ENCODE results near the gene PRPF6. TPM values are rescaled to one million over a fixed set of nuclear protein-coding genes. Genes with fewer than 3 reads are reported as not detected.

Gene PRPF6
- total RNA-seq, 1 experiment from 2014 or later, result 103 TPM

DNA sequence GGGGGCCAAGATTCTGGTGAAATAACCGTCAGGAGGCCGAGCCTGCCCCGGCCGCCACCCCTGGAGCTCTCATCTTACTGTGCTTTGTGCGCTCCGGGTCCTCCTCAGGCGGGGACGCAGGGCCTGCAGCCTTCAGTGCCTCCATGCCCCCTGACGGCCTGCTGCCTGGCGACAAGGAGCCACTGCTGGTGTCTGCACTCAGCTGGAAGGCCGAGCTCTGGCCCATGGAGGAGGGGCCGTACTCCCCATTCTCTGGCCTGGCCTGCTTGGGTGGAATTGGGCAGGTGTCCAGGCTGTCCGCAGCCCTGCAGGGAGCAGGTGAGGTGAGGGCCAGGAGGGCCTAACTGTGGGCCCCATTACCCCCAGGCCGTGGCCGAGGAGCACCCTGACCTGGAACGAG lies 16.5 kb upstream of the PRPF6 start:
- Histone ChIP-seq H3K27me3 (ENCODE audit: insufficient read depth, low read depth) (no peaks in the 10 kb centered on the region), H2AFZ (no peak overlapping the region), H3K4me1 (replicated peaks; ENCODE audit: insufficient read depth) (peaks cover 7% of the 10 kb centered on the region; the same call in 1 of the 2 replicates), H3K4me3 (no peak overlapping the region), H3K4me2 (no peak overlapping the region), H3K36me3 (ENCODE audit: low read depth) (peaks cover 11% of the 10 kb centered on the region; the same call in 1 of the 2 replicates), H3K79me2 (ENCODE audit: low read depth) (peaks cover 20% of the 10 kb centered on the region), H3F3A (ENCODE audit: insufficient read depth, low read depth) (no peaks in the 10 kb centered on the region; the same call in 1 of the 2 replicates), H3K27ac (no peak overlapping the region), H4K20me1 (ENCODE audit: insufficient read depth) (peaks cover 5% of the 10 kb centered on the region; the same call in 1 of the 2 replicates), H3K9me3 (ENCODE audit: insufficient read depth, low read depth) (no peaks in the 10 kb centered on the region), H3K9me2 (ENCODE audit: insufficient read depth) (no peaks in the 10 kb centered on the region)
- no peak for DNase-seq
- intact Hi-C loops (cut with micrococcal nuclease; ENCODE audit: unreplicated experiment), result no loop called here
- BruUV-seq (replicated peaks), result no TSS peak
- CTCF ChIA-PET, result interaction anchor here (0.6 kb wide), 1 partner anchor 9 kb away, joined by 3 read pairs; no protein-coding TSS in a partner anchor
- POLR2A ChIA-PET (ENCODE audit: unreplicated experiment), result no interaction called here
- TF ChIP-seq CTCF (conservative IDR thresholded peaks at IDR 0.05) (no peak), EZH2 (IDR thresholded peaks at IDR 0.05; ENCODE audit: low read depth) (no peak)

GRCh38 chr20:63966172-63966943 lies 14.6 kb upstream of the PRPF6 start:
- H3F3A ChIP-seq (ENCODE audit: insufficient read depth, low read depth), result peaks cover 4% of the 10 kb centered on the region; the same call in 1 of the 2 replicates
- no peaks in the 10 kb centered on the region for H3K9me2 ChIP-seq (ENCODE audit: insufficient read depth)
- H3K4me1 ChIP-seq (replicated peaks; ENCODE audit: insufficient read depth), result peaks cover 11% of the 10 kb centered on the region; the same call in 1 of the 2 replicates
- ChIA-PET CTCF (no interaction called here), POLR2A (ENCODE audit: unreplicated experiment) (interaction anchor here (0.8 kb wide), 1 partner anchor 61 kb away, joined by 3 read pairs; no protein-coding TSS in a partner anchor)
- no TSS peak for BruUV-seq (replicated peaks)
- no peaks in the 10 kb centered on the region for H3K27me3 ChIP-seq (ENCODE audit: insufficient read depth, low read depth)
- H3K9me3 ChIP-seq (ENCODE audit: insufficient read depth, low read depth), result no peaks in the 10 kb centered on the region
- peaks cover 20% of the 10 kb centered on the region for H3K79me2 ChIP-seq (ENCODE audit: low read depth)
- H3K36me3 ChIP-seq (ENCODE audit: low read depth), result peaks cover 11% of the 10 kb centered on the region; the same call in 1 of the 2 replicates
- H3K4me2 ChIP-seq, result no peak overlapping the region
- no peak overlapping the region for H2AFZ ChIP-seq
- intact Hi-C loops (cut with micrococcal nuclease; ENCODE audit: unreplicated experiment), result no loop called here
- peaks cover 5% of the 10 kb centered on the region; the same call in 1 of the 2 replicates for H4K20me1 ChIP-seq (ENCODE audit: insufficient read depth)
- no peak overlapping the region for H3K27ac ChIP-seq
- DNase-seq, result no peak
- no peak for TF ChIP-seq EZH2 (IDR thresholded peaks at IDR 0.05; ENCODE audit: low read depth)
- TF ChIP-seq CTCF (conservative IDR thresholded peaks at IDR 0.05), result no peak
- no peak overlapping the region for H3K4me3 ChIP-seq

DNA sequence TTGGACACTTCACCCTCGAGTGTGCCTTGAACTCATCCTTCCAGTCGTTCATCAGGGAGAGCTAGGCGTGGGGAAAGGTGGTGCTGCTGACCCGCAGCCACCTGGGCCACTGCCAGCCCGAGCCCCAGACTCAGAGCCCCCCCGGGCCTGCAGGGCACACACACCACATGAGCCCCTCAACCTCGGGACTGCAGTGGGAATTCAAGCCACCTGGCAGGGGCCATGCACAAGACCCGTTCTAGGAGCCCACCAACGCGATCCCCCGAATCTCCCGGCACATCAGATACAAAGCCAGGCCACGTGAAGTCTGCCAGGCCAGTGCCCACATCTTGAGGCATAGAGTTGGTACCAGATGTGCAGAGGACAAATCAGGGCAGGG lies 14.0 kb upstream of the PRPF6 start:
- Histone ChIP-seq H3K4me3 (no peak overlapping the region), H3K27ac (no peak overlapping the region), H3K4me1 (replicated peaks; ENCODE audit: insufficient read depth) (peaks cover 11% of the 10 kb centered on the region; the same call in 1 of the 2 replicates), H3K79me2 (ENCODE audit: low read depth) (peaks cover 20% of the 10 kb centered on the region), H2AFZ (no peak overlapping the region), H3K4me2 (no peak overlapping the region), H3K9me2 (ENCODE audit: insufficient read depth) (no peaks in the 10 kb centered on the region), H3K9me3 (ENCODE audit: insufficient read depth, low read depth) (no peaks in the 10 kb centered on the region), H3K36me3 (ENCODE audit: low read depth) (peaks cover 11% of the 10 kb centered on the region; the same call in 1 of the 2 replicates), H3F3A (ENCODE audit: insufficient read depth, low read depth) (peaks cover 10% of the 10 kb centered on the region), H3K27me3 (ENCODE audit: insufficient read depth, low read depth) (no peaks in the 10 kb centered on the region), H4K20me1 (ENCODE audit: insufficient read depth) (peaks cover 5% of the 10 kb centered on the region; the same call in 1 of the 2 replicates)
- TF ChIP-seq CTCF (conservative IDR thresholded peaks at IDR 0.05) (no peak), EZH2 (IDR thresholded peaks at IDR 0.05; ENCODE audit: low read depth) (no peak)
- BruUV-seq (replicated peaks), result no TSS peak
- CTCF ChIA-PET, result no interaction called here
- POLR2A ChIA-PET (ENCODE audit: unreplicated experiment), result interaction anchor here (0.8 kb wide), 1 partner anchor 60 kb away, joined by 3 read pairs; no protein-coding TSS in a partner anchor
- no peak for DNase-seq
- intact Hi-C loops (cut with micrococcal nuclease; ENCODE audit: unreplicated experiment), result no loop called here

All from PC-9 (cell line).